Choroid plexus epithelial cell (primary cell): ENCODE measurements around the gene PAFAH1B2.
A peak's percentile ranks its signal among the peaks of the same experiment; 100 is the strongest.
"Not testable (repeated sequence)": the region's sequence is repeated elsewhere in the genome, so short reads cannot be mapped to it uniquely, and the experiment has no call there.

Experiments used
- DNase-seq: peaks from one replicate; pipeline ENCODE4 v3.0.0-alpha.2; 2010; ENCODE audit warnings: low read depth
- H3K4me3 ChIP-seq: 2 replicates; pipeline ENCODE4 v1.5.1; 2011; ENCODE audit warnings: low read depth, mild to moderate bottlenecking, control low read depth, low read length, moderate library complexity
- CTCF ChIP-seq: conservative IDR thresholded peaks from 2 replicates; pipeline ENCODE4 v1.5.1; 2011; ENCODE audit warnings: low read depth, mild to moderate bottlenecking, control low read depth, inconsistent platforms, low read length, moderate library complexity

Gene PAFAH1B2

DNA sequence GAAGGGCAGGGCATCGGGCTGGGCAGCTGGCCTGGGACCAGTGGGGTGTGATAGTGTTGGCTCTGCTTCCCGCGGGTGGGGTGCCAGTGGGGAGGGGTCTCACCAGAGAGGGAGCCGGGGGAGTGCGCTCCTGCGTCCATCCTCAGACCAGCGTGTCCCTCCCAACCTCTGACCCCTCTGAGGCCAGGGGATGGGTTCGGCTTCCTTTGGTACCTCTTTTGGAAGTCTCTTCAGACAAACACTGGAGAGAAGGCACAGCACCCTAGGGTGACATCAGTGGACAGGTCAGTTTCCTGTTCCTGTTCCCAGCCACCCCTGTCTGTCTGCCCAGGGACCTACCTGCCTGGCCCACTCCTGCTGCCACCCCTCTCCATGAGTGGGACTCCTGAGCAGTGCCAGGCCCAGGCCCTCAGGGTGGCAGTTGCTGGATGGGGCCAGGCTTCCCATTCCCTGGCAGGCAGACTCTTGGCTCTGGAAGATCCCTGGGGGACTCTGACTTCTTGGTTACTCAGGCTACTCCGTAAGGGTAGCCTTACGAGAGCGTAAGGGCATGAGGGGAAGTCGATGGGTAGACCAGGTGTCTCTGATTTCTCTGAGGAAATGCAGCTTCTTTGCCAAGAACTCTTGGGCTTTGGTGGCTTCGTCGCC is 57.7 kb downstream of the PAFAH1B2 start:
- H3K4me3 ChIP-seq: peak overlapping the region; percentile 66
- TF ChIP-seq CTCF: no peak
- DNase-seq: no peak

DNA sequence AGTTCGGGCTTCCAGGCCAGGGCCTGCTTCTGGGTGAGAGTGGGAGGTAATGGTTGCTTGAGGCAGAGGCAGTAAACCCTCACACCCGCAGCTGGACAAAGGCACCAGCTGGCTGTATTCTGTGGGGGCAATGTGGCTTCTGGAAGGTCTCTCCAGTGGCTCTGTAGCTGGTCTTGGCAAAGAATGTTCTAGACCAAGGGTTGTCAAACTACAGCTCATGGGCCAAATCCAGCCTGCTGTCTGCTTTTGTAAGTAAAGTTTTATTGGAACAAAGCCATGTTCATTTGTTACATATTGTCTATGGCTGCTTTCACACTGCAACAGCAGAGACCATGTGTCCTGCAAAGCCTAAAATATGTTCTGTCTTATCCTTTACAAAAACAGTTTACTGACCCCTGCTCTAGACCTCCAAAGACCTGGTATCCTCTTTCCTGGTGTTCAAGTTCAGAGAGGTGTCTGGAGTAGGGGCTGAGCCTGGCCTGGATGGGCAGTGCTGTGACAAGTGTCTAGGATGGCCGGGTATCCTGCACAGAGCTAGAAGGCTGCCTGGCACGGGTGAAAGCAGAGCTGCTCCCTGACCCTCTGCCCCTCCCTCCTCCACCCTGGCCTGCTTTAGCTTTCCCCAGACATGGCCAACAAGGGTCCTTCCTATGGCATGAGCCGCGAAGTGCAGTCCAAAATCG is 58.4 kb downstream of the PAFAH1B2 start:
- TF ChIP-seq CTCF: no peak
- H3K4me3 ChIP-seq: no peak overlapping the region
- DNase-seq: no peak

GRCh38 chr11:117203069-117203407 is 59.0 kb downstream of the PAFAH1B2 start:
- DNase-seq: no peak
- H3K4me3 ChIP-seq: no peak overlapping the region
- TF ChIP-seq CTCF: no peak

GRCh38 chr11:117204283-117205080 is 60.4 kb downstream of the PAFAH1B2 start:
- TF ChIP-seq CTCF: no peak

GRCh38 chr11:117205211-117205818 is 61.2 kb downstream of the PAFAH1B2 start:
- no peak for TF ChIP-seq CTCF
- DNase-seq: no peak
- H3K4me3 ChIP-seq: no peak overlapping the region

More at GRCh38 chr11:117204283-117205080, 60.4 kb downstream of the PAFAH1B2 start:
- no peak overlapping the region for H3K4me3 ChIP-seq
- no peak for DNase-seq

GRCh38 chr11:117206111-117206510 is 62.0 kb downstream of the PAFAH1B2 start:
- DNase-seq, H3K4me3 ChIP-seq: not testable (repeated sequence)

- not testable (repeated sequence) for H3K4me3 ChIP-seq, DNase-seq
- TF ChIP-seq CTCF: peak; percentile 22
These were observed 62.8 kb downstream of the PAFAH1B2 start for GRCh38 chr11:117206859-117207258.

DNA sequence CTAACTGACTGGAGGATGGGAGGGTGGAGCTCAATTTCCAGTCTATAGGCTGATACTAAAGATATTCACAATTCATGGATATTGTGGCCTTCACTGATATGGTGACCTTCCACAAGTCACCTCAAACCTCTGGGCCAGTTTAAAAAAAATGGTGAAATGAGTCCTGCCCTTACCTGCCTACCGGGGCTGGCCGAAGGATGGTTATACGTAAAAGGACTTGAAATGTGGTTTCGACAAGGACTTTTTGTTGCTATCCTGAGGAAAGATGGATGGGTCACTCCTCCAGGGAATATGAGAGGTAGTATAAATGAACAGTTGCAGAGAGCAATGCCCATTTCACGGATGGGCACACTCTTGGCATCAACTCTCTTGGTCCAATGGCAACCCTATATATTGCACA is 63.4 kb downstream of the PAFAH1B2 start:
- not testable (repeated sequence) for DNase-seq

More for the DNA sequence above, 63.4 kb downstream of the PAFAH1B2 start:
- H3K4me3 ChIP-seq: not testable (repeated sequence)
